Stimulated activated CD4-positive, alpha-beta T cell treated with anti-CD3 and anti-CD28 coated beads, Interleukin-15, amount 100 ng/mL, for 48 hours (primary cell): ENCODE data around the gene ZNF232.
A peak's percentile ranks its signal among the peaks of the same experiment; 100 is the strongest.
"Not testable (repeated sequence)": the region's sequence is repeated elsewhere in the genome, so short reads cannot be mapped to it uniquely, and the experiment has no call there.

Experiments
- DNase-seq, 2 donors: peaks; one replicate each; pipeline ENCODE4 v3.0.0-alpha.2; 2020; ENCODE audit warnings: low read depth in 2 of 2

ZNF232 gene

GRCh38 chr17:5111402-5112204 lies at the start of gene ZNF232:
Gene ZNF232 (minus strand): TSS chr17:5111878. CDS start chr17:5111822, 56 bp downstream.
- peak; percentile 89 to 92 for DNase-seq

GRCh38 chr17:5160702-5161101 lies 49.0 kb upstream of the ZNF232 start:
- DNase-seq, result not testable (repeated sequence)

- not testable (repeated sequence) for DNase-seq
These were observed 34.4 kb upstream of the ZNF232 start for GRCh38 chr17:5146122-5146521.

- not testable (repeated sequence) for DNase-seq
These were observed 31.2 kb upstream of the ZNF232 start for GRCh38 chr17:5142877-5143276.

- no peak for DNase-seq
These were observed 27.7 kb upstream of the ZNF232 start for GRCh38 chr17:5139458-5139732.

- no peak for DNase-seq
These were observed 27.2 kb upstream of the ZNF232 start for GRCh38 chr17:5138616-5139457.

- DNase-seq, result not testable (repeated sequence)
These were observed 26.5 kb upstream of the ZNF232 start for GRCh38 chr17:5138198-5138544.

- DNase-seq, result not testable (repeated sequence)
These were observed 26.0 kb upstream of the ZNF232 start for GRCh38 chr17:5137511-5138197.

- DNase-seq, result not testable (repeated sequence)
These were observed 25.1 kb upstream of the ZNF232 start for GRCh38 chr17:5136580-5137412.

- DNase-seq, result no peak
These were observed 24.3 kb upstream of the ZNF232 start for GRCh38 chr17:5135726-5136579.

GRCh38 chr17:5135131-5135712 lies 23.5 kb upstream of the ZNF232 start:
- DNase-seq, result not testable (repeated sequence)

GRCh38 chr17:5134571-5134970 lies 22.9 kb upstream of the ZNF232 start:
- not testable (repeated sequence) for DNase-seq

- not testable (repeated sequence) for DNase-seq
These were observed 22.3 kb upstream of the ZNF232 start for GRCh38 chr17:5133961-5134360.

GRCh38 chr17:5133311-5133710 lies 21.6 kb upstream of the ZNF232 start:
- no peak for DNase-seq

GRCh38 chr17:5132503-5133225 lies 21.0 kb upstream of the ZNF232 start:
- DNase-seq, result not testable (repeated sequence)

GRCh38 chr17:5131799-5132502 lies 20.3 kb upstream of the ZNF232 start:
- not testable (repeated sequence) for DNase-seq

- DNase-seq, result no peak
These were observed 19.6 kb upstream of the ZNF232 start for GRCh38 chr17:5131146-5131715.

GRCh38 chr17:5130687-5131086 lies 19.0 kb upstream of the ZNF232 start:
- not testable (repeated sequence) for DNase-seq
